GM19043 (cell line): ENCODE data around the gene GSTA2.
"Not testable (repeated sequence)": the region's sequence is repeated elsewhere in the genome, so short reads cannot be mapped to it uniquely, and the experiment has no call there.

Source experiments
- ATAC-seq: cut with Tn5 transposase; IDR thresholded peaks from one replicate; pipeline ENCODE4 v1.9.1; 2021; ENCODE audit warnings: low read depth; ENCODE audit not compliant: unreplicated experiment

GSTA2 gene

GRCh38 chr6:52727908-52728307 lies 35.4 kb downstream of the GSTA2 start:
- ATAC-seq, result no peak

- ATAC-seq, result no peak
These were observed 36.3 kb downstream of the GSTA2 start for GRCh38 chr6:52726741-52727535.

- ATAC-seq, result no peak
These were observed 37.1 kb downstream of the GSTA2 start for GRCh38 chr6:52726193-52726542.

- ATAC-seq, result no peak
These were observed 37.6 kb downstream of the GSTA2 start for GRCh38 chr6:52725535-52726192.

- ATAC-seq, result no peak
These were observed 38.1 kb downstream of the GSTA2 start for GRCh38 chr6:52725143-52725534.

- ATAC-seq, result peak; percentile 95
These were observed 38.7 kb downstream of the GSTA2 start for GRCh38 chr6:52724406-52725121.

- ATAC-seq, result no peak
These were observed 39.3 kb downstream of the GSTA2 start for GRCh38 chr6:52724042-52724405.

GRCh38 chr6:52720321-52720720 lies 43.0 kb downstream of the GSTA2 start:
- no peak for ATAC-seq

GRCh38 chr6:52718550-52718949 lies 44.7 kb downstream of the GSTA2 start:
- no peak for ATAC-seq

- ATAC-seq, result not testable (repeated sequence)
These were observed 48.5 kb downstream of the GSTA2 start for GRCh38 chr6:52714761-52715160.

GRCh38 chr6:52712136-52712535 lies 51.1 kb downstream of the GSTA2 start:
- ATAC-seq, result no peak

- ATAC-seq, result no peak
These were observed 55.2 kb downstream of the GSTA2 start for GRCh38 chr6:52707963-52708680.

GRCh38 chr6:52706001-52706400 lies 57.3 kb downstream of the GSTA2 start:
- no peak for ATAC-seq

GRCh38 chr6:52704781-52705502 lies 58.3 kb downstream of the GSTA2 start:
- not testable (repeated sequence) for ATAC-seq

- ATAC-seq, result no peak
These were observed 59.2 kb downstream of the GSTA2 start for GRCh38 chr6:52704060-52704459.
